Measurements from ENCODE around the gene NUP93.

DNA sequence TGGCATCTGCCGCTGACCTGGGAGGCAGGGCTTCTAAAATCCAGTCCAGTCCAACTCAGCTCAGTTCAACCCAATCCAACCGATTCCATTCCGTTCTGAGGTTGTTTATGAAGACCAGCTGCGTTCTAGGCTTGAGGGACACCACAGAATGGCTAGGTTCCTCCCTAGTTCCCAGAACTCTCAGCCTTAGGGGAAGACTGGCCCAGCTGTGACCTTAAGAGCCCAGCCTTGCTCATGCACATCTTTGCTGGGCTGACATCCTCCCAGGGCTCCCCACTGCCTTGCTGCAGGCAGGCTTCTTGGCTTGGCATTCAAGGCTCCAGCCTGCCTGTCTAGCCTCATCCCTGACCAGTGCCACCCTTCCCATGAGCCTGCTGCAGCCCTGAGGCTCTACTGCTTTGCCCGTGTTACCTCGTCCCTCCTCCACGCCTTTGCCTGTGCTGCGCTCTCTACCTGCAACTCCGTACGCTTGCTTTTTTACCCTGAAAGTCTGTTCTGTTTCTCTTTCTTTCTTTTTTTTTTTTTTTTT lies 143.0 kb downstream of the NUP93 start:
- TF ChIP-seq, protein P1, sequence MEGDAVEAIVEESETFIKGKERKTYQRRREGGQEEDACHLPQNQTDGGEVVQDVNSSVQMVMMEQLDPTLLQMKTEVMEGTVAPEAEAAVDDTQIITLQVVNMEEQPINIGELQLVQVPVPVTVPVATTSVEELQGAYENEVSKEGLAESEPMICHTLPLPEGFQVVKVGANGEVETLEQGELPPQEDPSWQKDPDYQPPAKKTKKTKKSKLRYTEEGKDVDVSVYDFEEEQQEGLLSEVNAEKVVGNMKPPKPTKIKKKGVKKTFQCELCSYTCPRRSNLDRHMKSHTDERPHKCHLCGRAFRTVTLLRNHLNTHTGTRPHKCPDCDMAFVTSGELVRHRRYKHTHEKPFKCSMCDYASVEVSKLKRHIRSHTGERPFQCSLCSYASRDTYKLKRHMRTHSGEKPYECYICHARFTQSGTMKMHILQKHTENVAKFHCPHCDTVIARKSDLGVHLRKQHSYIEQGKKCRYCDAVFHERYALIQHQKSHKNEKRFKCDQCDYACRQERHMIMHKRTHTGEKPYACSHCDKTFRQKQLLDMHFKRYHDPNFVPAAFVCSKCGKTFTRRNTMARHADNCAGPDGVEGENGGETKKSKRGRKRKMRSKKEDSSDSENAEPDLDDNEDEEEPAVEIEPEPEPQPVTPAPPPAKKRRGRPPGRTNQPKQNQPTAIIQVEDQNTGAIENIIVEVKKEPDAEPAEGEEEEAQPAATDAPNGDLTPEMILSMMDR (IDR thresholded peaks at IDR 0.05; ENCODE audit: borderline replicate concordance, extremely low read depth, low read length, poor library complexity, severe bottlenecking): no peak
- TF ChIP-seq EZH2 (IDR thresholded peaks at IDR 0.05; ENCODE audit: borderline replicate concordance, low read depth, low read length, severe bottlenecking): no peak

All from DND-41 (cell line).